PFSK-1 (cell line): ENCODE measurements around the gene POLR2H.

Experiments used
- FOXP2 ChIP-seq: optimal IDR thresholded peaks from 2 replicates; pipeline ENCODE3; 2011; ENCODE audit warnings: borderline replicate concordance, control low read depth, inconsistent platforms; ENCODE audit not compliant: insufficient read depth; ENCODE audit errors: extremely low read length, extremely low read depth
- POLR2AphosphoS5 ChIP-seq: IDR thresholded peaks from 2 replicates; pipeline ENCODE4 v1.6.1; 2012; ENCODE audit warnings: low read depth, mild to moderate bottlenecking, control low read depth, low read length, moderate library complexity
- REST ChIP-seq, 2 experiments: IDR thresholded peaks; 2 replicates each; pipeline versions ENCODE4 v1.6.1 to v1.8.0; 2011 to 2012; ENCODE audit warnings: low read depth in 2 of 2, low read length in 2 of 2, control low read depth in 1 of 2, inconsistent platforms in 1 of 2, mild to moderate bottlenecking in 1 of 2, moderate library complexity in 1 of 2; ENCODE audit not compliant: insufficient read depth in 1 of 2
- SIN3A ChIP-seq: IDR thresholded peaks from 2 replicates; pipeline ENCODE4 v1.6.1; 2012; ENCODE audit warnings: mild to moderate bottlenecking, low read length, moderate library complexity, borderline replicate concordance; ENCODE audit not compliant: insufficient read depth
- TAF1 ChIP-seq: IDR thresholded peaks from 2 replicates; pipeline ENCODE4 v1.6.1; 2012; ENCODE audit warnings: low read length, control low read depth, borderline replicate concordance; ENCODE audit not compliant: insufficient read depth

POLR2H gene

GRCh38 chr3:184391266-184391665 lies 29.8 kb downstream of the POLR2H start:
- no peak for TF ChIP-seq FOXP2
- no peak for TF ChIP-seq TAF1

DNA sequence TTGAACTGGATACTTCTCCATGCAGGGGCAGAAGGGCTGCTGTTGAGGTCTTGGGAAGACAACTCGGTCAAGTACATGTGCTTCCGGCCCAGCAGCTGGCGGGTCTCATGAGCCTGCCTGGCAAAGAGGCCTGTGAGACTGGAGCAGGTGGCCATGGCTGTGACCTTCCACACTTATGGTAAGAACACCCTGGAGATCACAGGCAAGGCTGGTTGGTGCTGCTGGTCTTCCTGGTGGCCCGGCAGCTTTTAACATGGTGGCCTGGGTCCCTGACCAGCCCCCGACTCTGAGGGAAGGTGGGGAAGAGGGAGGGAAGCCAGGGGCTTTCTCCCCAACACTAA lies 33.8 kb downstream of the POLR2H start:
- TF ChIP-seq SIN3A (no peak), FOXP2 (no peak), POLR2AphosphoS5 (no peak), REST (IDR thresholded peaks at IDR 0.05; ENCODE audit: insufficient read depth in 1 of 2, low read depth in 2 of 2, low read length in 2 of 2) (no peak), TAF1 (no peak)

DNA sequence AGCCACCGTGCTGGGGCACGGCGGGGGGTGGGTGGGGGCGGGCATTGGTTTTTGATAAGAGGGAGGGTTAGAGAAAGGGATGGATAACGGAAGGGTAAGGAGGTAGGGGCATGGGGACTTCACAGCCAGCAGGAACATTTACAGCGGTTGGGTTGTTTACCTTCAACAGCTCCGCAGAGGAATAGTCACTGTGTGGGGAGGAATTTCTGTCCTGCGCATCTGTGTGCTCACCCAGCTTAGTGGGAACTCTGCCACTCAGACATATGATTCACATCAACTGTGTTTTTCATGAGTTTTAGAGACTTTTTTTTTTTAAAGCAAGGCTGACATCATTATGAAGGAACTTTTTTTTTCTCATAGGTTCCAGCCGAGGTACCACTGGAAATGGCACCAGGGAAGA lies 37.9 kb downstream of the POLR2H start:
- TF ChIP-seq SIN3A (no peak), FOXP2 (no peak), POLR2AphosphoS5 (no peak), REST (IDR thresholded peaks at IDR 0.05; ENCODE audit: insufficient read depth in 1 of 2, low read depth in 2 of 2, low read length in 2 of 2) (no peak), TAF1 (no peak)

GRCh38 chr3:184405075-184406030 lies 43.8 kb downstream of the POLR2H start:
- no peak for TF ChIP-seq SIN3A

DNA sequence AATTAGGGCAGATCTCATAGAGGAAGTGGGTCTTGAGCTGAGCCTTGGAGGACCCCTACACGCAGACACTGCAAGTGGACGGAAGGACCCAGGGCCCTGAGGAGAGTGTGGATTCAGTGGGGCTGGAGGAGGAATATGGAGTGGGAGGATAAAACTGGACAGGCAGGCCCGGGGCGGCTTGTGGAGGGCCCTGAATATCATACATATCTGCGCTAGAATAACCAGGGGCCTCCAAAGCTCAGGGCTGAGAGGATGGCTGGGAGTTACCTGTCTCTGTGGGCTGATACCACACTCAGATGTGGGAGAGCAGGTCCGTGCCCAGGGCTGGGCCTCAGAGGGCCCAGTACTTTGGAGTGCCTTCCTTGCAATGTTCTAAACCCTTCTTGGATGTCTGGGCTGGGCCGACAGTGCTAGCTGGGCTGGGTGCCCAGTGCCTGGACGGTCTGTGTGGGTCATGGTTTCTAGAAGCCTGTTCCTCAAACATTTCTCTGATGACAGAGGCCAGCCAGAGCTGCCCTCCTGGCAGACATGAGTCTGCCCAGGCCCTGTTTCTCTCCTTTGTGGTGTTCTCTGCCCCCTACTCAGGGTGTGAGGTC lies 47.9 kb downstream of the POLR2H start:
- TF ChIP-seq SIN3A = no peak
- no peak for TF ChIP-seq POLR2AphosphoS5
- no peak for TF ChIP-seq REST (IDR thresholded peaks at IDR 0.05; ENCODE audit: insufficient read depth in 1 of 2, low read depth in 2 of 2, low read length in 2 of 2)
- TF ChIP-seq TAF1 = no peak
- no peak for TF ChIP-seq FOXP2

- TF ChIP-seq POLR2AphosphoS5 (no peak), TAF1 (no peak), SIN3A (no peak), FOXP2 (no peak), REST (IDR thresholded peaks at IDR 0.05; ENCODE audit: insufficient read depth in 1 of 2, low read depth in 2 of 2, low read length in 2 of 2) (no peak)
Observed at GRCh38 chr3:184409946-184410500, 48.5 kb downstream of the POLR2H start.
